GM10248 (cell line): ENCODE data around the gene WNT6.

Experiments used
- CTCF ChIA-PET: fragments of 300-600 bp; sonication (Branson Sonifier 250); formaldehyde crosslinking; extraction: SDS; loops from one replicate; lab custom pipeline; 2021; ENCODE audit warnings: antibody characterized with exemption; lab: Yijun Ruan, JAX
- POLR2A ChIA-PET: fragments of 350-650 bp; sonication (Branson Sonifier 250); formaldehyde crosslinking; extraction: SDS; loops from one replicate; lab custom pipeline; 2020; ENCODE audit warnings: antibody characterized with exemption; lab: Yijun Ruan, JAX
- DNase-seq: peaks from one replicate; pipeline ENCODE4 v3.0.0; 2012; ENCODE audit errors: extremely low spot score
- CTCF ChIP-seq: IDR thresholded peaks from 2 replicates; pipeline ENCODE4 v1.5.1; 2012; ENCODE audit warnings: mild to moderate bottlenecking, low read depth; ENCODE audit errors: extremely low read depth, missing control alignments, control extremely low read depth

WNT6 gene

GRCh38 chr2:218814540-218815243 lies 44.9 kb upstream of the WNT6 start:
- TF ChIP-seq CTCF, result no peak
- DNase-seq, result no peak
- ChIA-PET CTCF (interaction anchor here (1.5 to 2.1 kb wide), 5 partner anchors 9 to 143 kb away, joined by 3 to 6 read pairs (median 4); partner anchors contain the start of genes RNF25 and STK36), POLR2A (no interaction called here)

GRCh38 chr2:218815244-218815637 lies 44.4 kb upstream of the WNT6 start:
- ChIA-PET CTCF (interaction anchor here (1.5 to 2.1 kb wide), 6 partner anchors 8 to 143 kb away, joined by 3 to 6 read pairs (median 4); partner anchors contain the start of genes RNF25 and STK36), POLR2A (no interaction called here)
- DNase-seq, result no peak
- no peak for TF ChIP-seq CTCF

GRCh38 chr2:218815649-218816048 lies 44.0 kb upstream of the WNT6 start:
- no peak for TF ChIP-seq CTCF
- CTCF ChIA-PET, result interaction anchor here (1.5 to 2.1 kb wide), 6 partner anchors 8 to 144 kb away, joined by 3 to 6 read pairs (median 4); partner anchors contain the start of genes RNF25 and STK36
- DNase-seq, result no peak
- POLR2A ChIA-PET, result no interaction called here

GRCh38 chr2:218816561-218817011 lies 43.0 kb upstream of the WNT6 start:
- no peak for TF ChIP-seq CTCF
- ChIA-PET CTCF (interaction anchor here (1.7 to 2.4 kb wide), 3 partner anchors 20 to 61 kb away, joined by 4 to 5 read pairs (median 5); no protein-coding TSS in a partner anchor), POLR2A (no interaction called here)
- DNase-seq, result peak; percentile 10

- POLR2A ChIA-PET, result no interaction called here
- no peak for TF ChIP-seq CTCF
These were observed 40.5 kb upstream of the WNT6 start for GRCh38 chr2:218819093-218819492.

GRCh38 chr2:218820746-218821369 lies 38.7 kb upstream of the WNT6 start:
- POLR2A ChIA-PET, result no interaction called here
- TF ChIP-seq CTCF, result no peak
- DNase-seq, result no peak
- CTCF ChIA-PET, result interaction anchor here (1.2 to 3.4 kb wide), 2 partner anchors 12 to 27 kb away, joined by 4 to 13 read pairs; no protein-coding TSS in a partner anchor

More at GRCh38 chr2:218819093-218819492, 40.5 kb upstream of the WNT6 start:
- no peak for DNase-seq
- CTCF ChIA-PET, result interaction anchor here (0.9 to 2.4 kb wide), 3 partner anchors 8 to 28 kb away, joined by 3 to 5 read pairs (median 3); no protein-coding TSS in a partner anchor
